HG03103 (cell line): ENCODE data around the gene FSD1.
"Not testable (repeated sequence)": the region's sequence is repeated elsewhere in the genome, so short reads cannot be mapped to it uniquely, and the experiment has no call there.

Experiments used
- ATAC-seq: cut with Tn5 transposase; IDR thresholded peaks from one replicate; pipeline ENCODE4 v1.9.1; 2021; ENCODE audit warnings: low read depth; ENCODE audit not compliant: unreplicated experiment

Gene FSD1

GRCh38 chr19:4304538-4305256 lies at the start of gene FSD1:
FSD1 (plus strand) TSS chr19:4304598; CDS start chr19:4304747, 149 bp downstream.
- no peak for ATAC-seq

GRCh38 chr19:4256563-4256962 lies 47.8 kb upstream of the FSD1 start:
- no peak for ATAC-seq

- ATAC-seq = no peak
Observed at GRCh38 chr19:4257025-4257424, 47.4 kb upstream of the FSD1 start.

- ATAC-seq = no peak
Observed at GRCh38 chr19:4258181-4258580, 46.2 kb upstream of the FSD1 start.

GRCh38 chr19:4260613-4261191 lies 43.7 kb upstream of the FSD1 start:
- no peak for ATAC-seq

GRCh38 chr19:4264812-4265211 lies 39.6 kb upstream of the FSD1 start:
- no peak for ATAC-seq

GRCh38 chr19:4266253-4267000 lies 38.0 kb upstream of the FSD1 start:
- ATAC-seq = no peak

GRCh38 chr19:4267101-4267900 lies 37.1 kb upstream of the FSD1 start:
- ATAC-seq = no peak

- ATAC-seq = no peak
Observed at GRCh38 chr19:4267901-4268815, 36.2 kb upstream of the FSD1 start.

GRCh38 chr19:4268816-4269430 lies 35.5 kb upstream of the FSD1 start:
- ATAC-seq = no peak

GRCh38 chr19:4272894-4273293 lies 31.5 kb upstream of the FSD1 start:
- no peak for ATAC-seq

GRCh38 chr19:4274321-4274686 lies 30.1 kb upstream of the FSD1 start:
- not testable (repeated sequence) for ATAC-seq

- ATAC-seq = no peak
Observed at GRCh38 chr19:4277191-4277696, 27.2 kb upstream of the FSD1 start.

GRCh38 chr19:4278010-4278409 lies 26.4 kb upstream of the FSD1 start:
- no peak for ATAC-seq

GRCh38 chr19:4278419-4279266 lies 25.8 kb upstream of the FSD1 start, which contains the start of gene SHD:
SHD (plus strand) TSS chr19:4279266; CDS start chr19:4280064, 798 bp downstream.
- ATAC-seq = no peak

GRCh38 chr19:4279267-4279529 lies 25.2 kb upstream of the FSD1 start:
- ATAC-seq = no peak

GRCh38 chr19:4279530-4280422 lies 24.6 kb upstream of the FSD1 start:
- ATAC-seq = no peak
